ENCODE data around the gene NRDE2. TPM values are rescaled to one million over a fixed set of nuclear protein-coding genes. Genes with fewer than 3 reads are reported as not detected.
A peak's percentile ranks its signal among the peaks of the same experiment; 100 is the strongest.

Gene NRDE2
- total RNA-seq, 3 donors from 2014 or later = 23.0 to 31.5 (median 26.1) TPM

DNA sequence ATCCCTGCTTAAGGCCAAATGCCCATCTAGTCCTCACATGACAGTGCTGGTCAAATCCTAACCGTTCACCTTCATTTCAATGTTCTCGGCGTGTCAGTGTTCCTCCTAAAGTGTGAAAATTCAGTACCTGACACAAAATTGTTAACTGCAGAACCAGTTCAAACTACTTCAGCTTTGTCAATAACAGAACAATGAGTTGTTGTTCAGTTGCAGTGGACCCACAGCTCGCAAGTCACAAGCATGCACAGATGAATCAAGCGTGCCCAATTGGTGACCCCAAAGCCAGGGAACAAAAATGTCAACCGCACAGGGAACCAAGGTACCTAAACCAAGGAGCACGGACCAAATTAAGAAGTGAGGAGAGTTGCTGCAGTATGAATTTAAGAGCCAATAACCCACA is 23.2 kb downstream of the NRDE2 start:
- no peak overlapping the region for H3K4me3 ChIP-seq
- no peaks in the 10 kb centered on the region for H3K9me3 ChIP-seq
- intact Hi-C loops (cut with DNase I, micrococcal nuclease) = no loop called here
- TF ChIP-seq, protein P1, sequence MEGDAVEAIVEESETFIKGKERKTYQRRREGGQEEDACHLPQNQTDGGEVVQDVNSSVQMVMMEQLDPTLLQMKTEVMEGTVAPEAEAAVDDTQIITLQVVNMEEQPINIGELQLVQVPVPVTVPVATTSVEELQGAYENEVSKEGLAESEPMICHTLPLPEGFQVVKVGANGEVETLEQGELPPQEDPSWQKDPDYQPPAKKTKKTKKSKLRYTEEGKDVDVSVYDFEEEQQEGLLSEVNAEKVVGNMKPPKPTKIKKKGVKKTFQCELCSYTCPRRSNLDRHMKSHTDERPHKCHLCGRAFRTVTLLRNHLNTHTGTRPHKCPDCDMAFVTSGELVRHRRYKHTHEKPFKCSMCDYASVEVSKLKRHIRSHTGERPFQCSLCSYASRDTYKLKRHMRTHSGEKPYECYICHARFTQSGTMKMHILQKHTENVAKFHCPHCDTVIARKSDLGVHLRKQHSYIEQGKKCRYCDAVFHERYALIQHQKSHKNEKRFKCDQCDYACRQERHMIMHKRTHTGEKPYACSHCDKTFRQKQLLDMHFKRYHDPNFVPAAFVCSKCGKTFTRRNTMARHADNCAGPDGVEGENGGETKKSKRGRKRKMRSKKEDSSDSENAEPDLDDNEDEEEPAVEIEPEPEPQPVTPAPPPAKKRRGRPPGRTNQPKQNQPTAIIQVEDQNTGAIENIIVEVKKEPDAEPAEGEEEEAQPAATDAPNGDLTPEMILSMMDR (IDR thresholded peaks at IDR 0.05) = no peak
- DNase-seq (no peak), ATAC-seq (no peak)
- H3K36me3 ChIP-seq (ENCODE audit: low read depth) = peaks cover 6% of the 10 kb centered on the region
- H3K4me1 ChIP-seq (ENCODE audit: low read depth) = no peaks in the 10 kb centered on the region

- no peak for ATAC-seq
- H3K36me3 ChIP-seq (ENCODE audit: low read depth) = peaks cover 6% of the 10 kb centered on the region
- TF ChIP-seq, protein P1 (IDR thresholded peaks at IDR 0.05) = no peak
- no peak for DNase-seq
- no peaks in the 10 kb centered on the region for H3K9me3 ChIP-seq
- no peak overlapping the region for H3K4me3 ChIP-seq
- intact Hi-C loops (cut with DNase I, micrococcal nuclease) = no loop called here
- peaks cover 18% of the 10 kb centered on the region for H3K4me1 ChIP-seq (ENCODE audit: low read depth)
Measured at GRCh38 chr14:90305176-90305601, 26.6 kb downstream of the NRDE2 start.

GRCh38 chr14:90304502-90304901 is 27.2 kb downstream of the NRDE2 start:
- DNase-seq (no peak), ATAC-seq (no peak)
- H3K4me3 ChIP-seq = no peak overlapping the region
- no peaks in the 10 kb centered on the region for H3K9me3 ChIP-seq
- peaks cover 6% of the 10 kb centered on the region for H3K36me3 ChIP-seq (ENCODE audit: low read depth)
- intact Hi-C loops (cut with DNase I, micrococcal nuclease) = no loop called here
- TF ChIP-seq, protein P1 (IDR thresholded peaks at IDR 0.05) = no peak
- H3K4me1 ChIP-seq (ENCODE audit: low read depth) = peaks cover 18% of the 10 kb centered on the region

GRCh38 chr14:90303473-90303872 is 28.3 kb downstream of the NRDE2 start:
- DNase-seq (peak in 1 of 3 donors; percentile 33), ATAC-seq (peak; percentile 90)
- Histone ChIP-seq H3K4me3 (no peak overlapping the region), H3K4me1 (ENCODE audit: low read depth) (peaks cover 18% of the 10 kb centered on the region), H3K9me3 (no peaks in the 10 kb centered on the region), H3K36me3 (ENCODE audit: low read depth) (no peaks in the 10 kb centered on the region)
- TF ChIP-seq, protein P1 (IDR thresholded peaks at IDR 0.05) = no peak
- intact Hi-C loops (cut with DNase I, micrococcal nuclease) = loop anchor here in 1 of 2 donors (2.0 kb wide), 1 partner anchor 95 kb away; no protein-coding TSS in a partner anchor

DNA sequence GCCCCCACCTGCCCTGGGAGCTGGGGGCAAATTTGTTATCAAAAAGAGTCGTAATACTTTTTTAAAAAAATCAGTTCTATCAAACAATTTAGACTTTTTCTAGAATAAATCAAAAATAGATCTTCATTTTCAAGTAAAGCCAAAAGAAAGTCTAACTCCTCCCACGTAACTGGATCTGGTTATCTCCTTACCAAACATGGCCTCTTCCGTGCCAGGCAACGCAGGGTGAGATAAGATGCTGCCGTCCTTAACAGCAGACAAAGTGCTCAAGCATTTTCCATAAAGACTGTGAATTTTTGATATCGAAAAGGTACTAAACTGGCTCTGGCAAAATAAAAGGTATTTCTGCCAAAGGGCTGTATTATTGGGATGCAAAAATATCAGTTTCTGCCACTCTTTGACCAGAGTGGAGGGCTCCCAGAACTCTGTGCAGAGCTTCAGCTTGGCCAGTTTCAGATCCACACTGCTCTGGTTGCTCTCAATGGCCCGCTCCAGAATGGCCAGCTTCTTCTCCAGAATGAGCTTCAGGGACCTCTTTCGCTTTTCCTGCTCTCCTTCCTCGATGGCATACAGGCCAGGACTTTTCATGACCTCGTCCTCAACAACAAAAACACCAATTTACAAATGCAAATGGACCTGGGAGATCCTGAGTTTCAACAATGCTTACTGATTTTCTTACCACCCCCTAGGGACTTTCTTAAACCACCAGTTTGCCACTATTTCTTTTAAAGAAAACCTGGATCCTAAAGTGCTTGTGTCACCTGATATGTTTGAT is 29.0 kb downstream of the NRDE2 start:
- no peak for ATAC-seq
- TF ChIP-seq, protein P1 (IDR thresholded peaks at IDR 0.05) = no peak
- intact Hi-C loops (cut with DNase I, micrococcal nuclease) = loop anchor here in 1 of 2 donors (2.0 kb wide), 1 partner anchor 96 kb away; no protein-coding TSS in a partner anchor

More for the DNA sequence above, 29.0 kb downstream of the NRDE2 start:
- DNase-seq = no peak
- Histone ChIP-seq H3K4me3 (no peak overlapping the region), H3K36me3 (ENCODE audit: low read depth) (no peaks in the 10 kb centered on the region), H3K4me1 (ENCODE audit: low read depth) (peaks cover 18% of the 10 kb centered on the region), H3K9me3 (no peaks in the 10 kb centered on the region)
